HG02973 (cell line): ENCODE results near the gene SBK1.
A peak's percentile ranks its signal among the peaks of the same experiment; 100 is the strongest.
"Not testable (repeated sequence)": the region's sequence is repeated elsewhere in the genome, so short reads cannot be mapped to it uniquely, and the experiment has no call there.

ENCODE experiments used
- ATAC-seq: cut with Tn5 transposase; IDR thresholded peaks from one replicate; pipeline ENCODE4 v1.9.1; 2021; ENCODE audit warnings: moderate library complexity; ENCODE audit not compliant: unreplicated experiment

The SBK1 gene

GRCh38 chr16:28330232-28330631, 37.9 kb downstream of the SBK1 start:
- not testable (repeated sequence) for ATAC-seq

- ATAC-seq, result not testable (repeated sequence)
Measured at GRCh38 chr16:28330981-28331380, 38.7 kb downstream of the SBK1 start.

- not testable (repeated sequence) for ATAC-seq
Measured at GRCh38 chr16:28332632-28333031, 40.3 kb downstream of the SBK1 start.

- not testable (repeated sequence) for ATAC-seq
Measured at GRCh38 chr16:28335678-28336077, 43.4 kb downstream of the SBK1 start.

GRCh38 chr16:28336940-28337710, 44.8 kb downstream of the SBK1 start:
- not testable (repeated sequence) for ATAC-seq

- ATAC-seq, result not testable (repeated sequence)
Measured at GRCh38 chr16:28338230-28338629, 45.9 kb downstream of the SBK1 start.

GRCh38 chr16:28362600-28362999, 70.3 kb downstream of the SBK1 start:
- not testable (repeated sequence) for ATAC-seq

- ATAC-seq, result not testable (repeated sequence)
Measured at GRCh38 chr16:28363408-28363807, 71.1 kb downstream of the SBK1 start, which contains the start of gene NPIPB6. Gene NPIPB6, minus strand, starts transcription at chr16:28363508. Its CDS starts 686 bp downstream, at chr16:28362822.

- ATAC-seq, result peak; percentile 94
Measured at GRCh38 chr16:28364268-28365173, 72.2 kb downstream of the SBK1 start.

- ATAC-seq, result not testable (repeated sequence)
Measured at GRCh38 chr16:28367926-28368325, 75.6 kb downstream of the SBK1 start.
